Stimulated activated effector memory CD8-positive, alpha-beta T cell treated with anti-CD3 and anti-CD28 coated beads, Interleukin-12 subunit alpha, Interleukin-12 subunit beta, amount 100 ng/mL, for 72 hours (primary cell): ENCODE measurements around the gene NDST4.
"Not testable (repeated sequence)": the region's sequence is repeated elsewhere in the genome, so short reads cannot be mapped to it uniquely, and the experiment has no call there.

Experiments used
- ATAC-seq: fragments of 150-1000 bp; cut with Tn5 transposase; 2 replicates; pipeline ENCODE4 v1.10.0; 2021
- DNase-seq, 2 donors: peaks; one replicate each; pipeline ENCODE4 v3.0.0; 2021 to 2022; ENCODE audit warnings: low spot score in 2 of 2
- H3K27ac Mint-ChIP-seq: one replicate; pipeline ENCODE4 v1.8.0; 2022; ENCODE audit warnings: mild to moderate bottlenecking, mixed read lengths
- H3K36me3 Mint-ChIP-seq: one replicate; pipeline ENCODE4 v1.8.0; 2022; ENCODE audit warnings: mild to moderate bottlenecking, mixed read lengths
- H3K4me1 Mint-ChIP-seq: one replicate; pipeline ENCODE4 v1.8.0; 2022; ENCODE audit warnings: mixed read lengths
- H3K4me3 Mint-ChIP-seq: one replicate; pipeline ENCODE4 v1.8.0; 2022; ENCODE audit warnings: mild to moderate bottlenecking, mixed read lengths
- H3K9me3 Mint-ChIP-seq: one replicate; pipeline ENCODE4 v1.8.0; 2022; ENCODE audit warnings: mixed read lengths

Gene NDST4

GRCh38 chr4:114980932-114981708, 132.3 kb downstream of the NDST4 start:
- no peak overlapping the region for H3K27ac Mint-ChIP-seq
- no peaks in the 10 kb centered on the region for H3K4me1 Mint-ChIP-seq
- no peaks in the 10 kb centered on the region for H3K36me3 Mint-ChIP-seq
- H3K4me3 Mint-ChIP-seq, result no peak overlapping the region
- ATAC-seq (no peak), DNase-seq (no peak)
- H3K9me3 Mint-ChIP-seq, result peaks cover 11% of the 10 kb centered on the region

GRCh38 chr4:114980399-114980798, 133.0 kb downstream of the NDST4 start:
- DNase-seq, H3K27ac Mint-ChIP-seq, H3K36me3 Mint-ChIP-seq, ATAC-seq, H3K4me3 Mint-ChIP-seq, H3K4me1 Mint-ChIP-seq: not testable (repeated sequence)
- peaks cover 11% of the 10 kb centered on the region for H3K9me3 Mint-ChIP-seq

- no peak for DNase-seq
- H3K27ac Mint-ChIP-seq, result no peak overlapping the region
- H3K9me3 Mint-ChIP-seq, result peaks cover 6% of the 10 kb centered on the region
- no peaks in the 10 kb centered on the region for H3K4me1 Mint-ChIP-seq
- ATAC-seq, result no peak
- H3K36me3 Mint-ChIP-seq, result no peaks in the 10 kb centered on the region
- no peak overlapping the region for H3K4me3 Mint-ChIP-seq
Observed at GRCh38 chr4:114976901-114977300, 136.5 kb downstream of the NDST4 start.

- ATAC-seq (no peak), DNase-seq (no peak)
- no peaks in the 10 kb centered on the region for H3K36me3 Mint-ChIP-seq
- no peak overlapping the region for H3K27ac Mint-ChIP-seq
- H3K4me3 Mint-ChIP-seq, result no peak overlapping the region
- peaks cover 2% of the 10 kb centered on the region for H3K9me3 Mint-ChIP-seq
- no peaks in the 10 kb centered on the region for H3K4me1 Mint-ChIP-seq
Observed at GRCh38 chr4:114964026-114964425, 149.4 kb downstream of the NDST4 start.

- H3K9me3 Mint-ChIP-seq, result peaks cover 7% of the 10 kb centered on the region
- ATAC-seq (no peak), DNase-seq (no peak)
- no peaks in the 10 kb centered on the region for H3K36me3 Mint-ChIP-seq
- H3K27ac Mint-ChIP-seq, result no peak overlapping the region
- no peak overlapping the region for H3K4me3 Mint-ChIP-seq
- H3K4me1 Mint-ChIP-seq, result no peaks in the 10 kb centered on the region
Observed at GRCh38 chr4:114945616-114946015, 167.8 kb downstream of the NDST4 start.

- no peaks in the 10 kb centered on the region for H3K4me1 Mint-ChIP-seq
- no peaks in the 10 kb centered on the region for H3K36me3 Mint-ChIP-seq
- peaks cover 12% of the 10 kb centered on the region for H3K9me3 Mint-ChIP-seq
- H3K27ac Mint-ChIP-seq, result no peak overlapping the region
- ATAC-seq (no peak), DNase-seq (no peak)
- H3K4me3 Mint-ChIP-seq, result no peak overlapping the region
Observed at GRCh38 chr4:114941503-114941902, 171.9 kb downstream of the NDST4 start.

- H3K36me3 Mint-ChIP-seq, result no peaks in the 10 kb centered on the region
- no peak overlapping the region for H3K27ac Mint-ChIP-seq
- H3K4me1 Mint-ChIP-seq, result no peaks in the 10 kb centered on the region
- H3K4me3 Mint-ChIP-seq, result no peak overlapping the region
- H3K9me3 Mint-ChIP-seq, result peaks cover 8% of the 10 kb centered on the region
- DNase-seq, result no peak
- ATAC-seq, result no peak
Observed at GRCh38 chr4:114927881-114928280, 185.5 kb downstream of the NDST4 start.

- no peaks in the 10 kb centered on the region for H3K4me1 Mint-ChIP-seq
- ATAC-seq, result no peak
- H3K4me3 Mint-ChIP-seq, result no peak overlapping the region
- peaks cover 8% of the 10 kb centered on the region for H3K9me3 Mint-ChIP-seq
- H3K36me3 Mint-ChIP-seq, result no peaks in the 10 kb centered on the region
- no peak for DNase-seq
- H3K27ac Mint-ChIP-seq, result no peak overlapping the region
Observed at GRCh38 chr4:114926583-114926982, 186.8 kb downstream of the NDST4 start.

- H3K4me1 Mint-ChIP-seq, result no peaks in the 10 kb centered on the region
- H3K36me3 Mint-ChIP-seq, result no peaks in the 10 kb centered on the region
- no peak overlapping the region for H3K4me3 Mint-ChIP-seq
- no peak overlapping the region for H3K27ac Mint-ChIP-seq
- no peak for ATAC-seq
- peaks cover 5% of the 10 kb centered on the region for H3K9me3 Mint-ChIP-seq
- DNase-seq, result no peak
Observed at GRCh38 chr4:114924311-114924710, 189.1 kb downstream of the NDST4 start.

GRCh38 chr4:114922592-114922933, 190.9 kb downstream of the NDST4 start:
- no peaks in the 10 kb centered on the region for H3K4me1 Mint-ChIP-seq
- no peak overlapping the region for H3K27ac Mint-ChIP-seq
- H3K36me3 Mint-ChIP-seq, result no peaks in the 10 kb centered on the region
- H3K9me3 Mint-ChIP-seq, result no peaks in the 10 kb centered on the region
- ATAC-seq (no peak), DNase-seq (no peak)
- H3K4me3 Mint-ChIP-seq, result no peak overlapping the region

- no peaks in the 10 kb centered on the region for H3K9me3 Mint-ChIP-seq
- H3K36me3 Mint-ChIP-seq, result no peaks in the 10 kb centered on the region
- no peak overlapping the region for H3K4me3 Mint-ChIP-seq
- no peak overlapping the region for H3K27ac Mint-ChIP-seq
- peak; percentile 11 for ATAC-seq
- H3K4me1 Mint-ChIP-seq, result no peaks in the 10 kb centered on the region
- DNase-seq, result no peak
Observed at GRCh38 chr4:114921790-114922591, 191.4 kb downstream of the NDST4 start.

- Mint-ChIP-seq H3K36me3 (no peaks in the 10 kb centered on the region), H3K4me1 (no peaks in the 10 kb centered on the region)
Observed at GRCh38 chr4:114921191-114921590, 192.2 kb downstream of the NDST4 start.

GRCh38 chr4:114911111-114911510, 202.3 kb downstream of the NDST4 start:
- H3K4me3 Mint-ChIP-seq, result no peak overlapping the region
- H3K36me3 Mint-ChIP-seq, result peaks cover 5% of the 10 kb centered on the region
- no peak for DNase-seq
- H3K27ac Mint-ChIP-seq, result no peak overlapping the region
- ATAC-seq, result no peak
- no peaks in the 10 kb centered on the region for H3K4me1 Mint-ChIP-seq
- peaks cover 5% of the 10 kb centered on the region for H3K9me3 Mint-ChIP-seq

More at GRCh38 chr4:114921191-114921590, 192.2 kb downstream of the NDST4 start:
- DNase-seq (no peak), ATAC-seq (no peak)
- no peak overlapping the region for H3K4me3 Mint-ChIP-seq
- H3K27ac Mint-ChIP-seq, result no peak overlapping the region
- H3K9me3 Mint-ChIP-seq, result no peaks in the 10 kb centered on the region

GRCh38 chr4:114907568-114907967, 205.9 kb downstream of the NDST4 start:
- Mint-ChIP-seq H3K36me3 (peaks cover 5% of the 10 kb centered on the region), H3K4me1 (no peaks in the 10 kb centered on the region), H3K27ac (no peak overlapping the region), H3K9me3 (peaks cover 3% of the 10 kb centered on the region), H3K4me3 (no peak overlapping the region)
- DNase-seq (no peak), ATAC-seq (no peak)

GRCh38 chr4:114905017-114905416, 208.4 kb downstream of the NDST4 start:
- Mint-ChIP-seq H3K27ac (no peak overlapping the region), H3K4me1 (no peaks in the 10 kb centered on the region), H3K4me3 (no peak overlapping the region), H3K9me3 (peaks cover 7% of the 10 kb centered on the region), H3K36me3 (peaks cover 5% of the 10 kb centered on the region)
- ATAC-seq (no peak), DNase-seq (no peak)

GRCh38 chr4:114900934-114901333, 212.5 kb downstream of the NDST4 start:
- no peaks in the 10 kb centered on the region for H3K4me1 Mint-ChIP-seq
- ATAC-seq, result no peak
- peaks cover 7% of the 10 kb centered on the region for H3K9me3 Mint-ChIP-seq
- DNase-seq, result no peak
- no peak overlapping the region for H3K4me3 Mint-ChIP-seq
- H3K36me3 Mint-ChIP-seq, result no peaks in the 10 kb centered on the region
- no peak overlapping the region for H3K27ac Mint-ChIP-seq
